ENCODE results near the gene CNTNAP5.

GRCh38 chr2:124877141-124877577 lies 852.1 kb downstream of the CNTNAP5 start:
- no peak for TF ChIP-seq POLR2A (IDR thresholded peaks at IDR 0.05)
- no peak for TF ChIP-seq CTCF (IDR thresholded peaks at IDR 0.05)
